ENCODE results near the gene GPR180.

DNA sequence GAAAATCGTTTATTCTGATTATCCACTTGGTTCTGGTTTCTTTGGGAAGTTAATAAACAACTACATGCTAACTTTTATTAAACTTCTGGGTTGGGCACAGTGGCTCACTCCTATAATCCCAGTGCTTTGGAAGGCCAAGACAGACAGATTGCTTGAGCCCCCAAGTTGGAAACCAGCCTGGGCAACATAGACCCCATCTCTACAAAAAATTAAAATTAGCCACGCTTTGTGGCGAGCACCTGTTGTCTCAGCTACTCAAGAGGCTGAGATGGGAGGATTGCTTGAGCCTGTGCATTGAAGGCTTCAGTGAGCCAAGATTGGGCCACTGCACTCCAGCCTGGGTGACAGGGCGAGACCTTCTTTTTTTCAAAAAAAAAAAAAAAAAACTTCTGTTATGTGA is 21.7 kb downstream of the GPR180 start:
- TF ChIP-seq, protein P1, sequence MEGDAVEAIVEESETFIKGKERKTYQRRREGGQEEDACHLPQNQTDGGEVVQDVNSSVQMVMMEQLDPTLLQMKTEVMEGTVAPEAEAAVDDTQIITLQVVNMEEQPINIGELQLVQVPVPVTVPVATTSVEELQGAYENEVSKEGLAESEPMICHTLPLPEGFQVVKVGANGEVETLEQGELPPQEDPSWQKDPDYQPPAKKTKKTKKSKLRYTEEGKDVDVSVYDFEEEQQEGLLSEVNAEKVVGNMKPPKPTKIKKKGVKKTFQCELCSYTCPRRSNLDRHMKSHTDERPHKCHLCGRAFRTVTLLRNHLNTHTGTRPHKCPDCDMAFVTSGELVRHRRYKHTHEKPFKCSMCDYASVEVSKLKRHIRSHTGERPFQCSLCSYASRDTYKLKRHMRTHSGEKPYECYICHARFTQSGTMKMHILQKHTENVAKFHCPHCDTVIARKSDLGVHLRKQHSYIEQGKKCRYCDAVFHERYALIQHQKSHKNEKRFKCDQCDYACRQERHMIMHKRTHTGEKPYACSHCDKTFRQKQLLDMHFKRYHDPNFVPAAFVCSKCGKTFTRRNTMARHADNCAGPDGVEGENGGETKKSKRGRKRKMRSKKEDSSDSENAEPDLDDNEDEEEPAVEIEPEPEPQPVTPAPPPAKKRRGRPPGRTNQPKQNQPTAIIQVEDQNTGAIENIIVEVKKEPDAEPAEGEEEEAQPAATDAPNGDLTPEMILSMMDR (IDR thresholded peaks at IDR 0.05; ENCODE audit: borderline replicate concordance, extremely low read depth, low read length, poor library complexity, severe bottlenecking) = no peak
- TF ChIP-seq EZH2 (IDR thresholded peaks at IDR 0.05; ENCODE audit: borderline replicate concordance, low read depth, low read length, severe bottlenecking) = no peak
